NCI-H2107 treated with DMSO at 0.1 percent for 48 hours (cell line): Measurements from ENCODE around the gene ARHGAP8.

Source experiments
- DNase-seq: peaks from one replicate; lab custom pipeline; 2025; ENCODE audit not compliant: unreplicated experiment; lab: John Stamatoyannopoulos, UW

ARHGAP8 gene

GRCh38 chr22:44764974-44765373 is 12.6 kb downstream of the ARHGAP8 start:
- DNase-seq, result no peak

- no peak for DNase-seq
Observed at GRCh38 chr22:44765571-44766285, 13.4 kb downstream of the ARHGAP8 start.

GRCh38 chr22:44773082-44773481 is 20.7 kb downstream of the ARHGAP8 start:
- DNase-seq, result no peak

GRCh38 chr22:44775862-44776261 is 23.5 kb downstream of the ARHGAP8 start:
- DNase-seq, result no peak

- peak; percentile 65 for DNase-seq
Observed at GRCh38 chr22:44776605-44777363, 24.4 kb downstream of the ARHGAP8 start.

GRCh38 chr22:44777364-44777755 is 25.0 kb downstream of the ARHGAP8 start:
- no peak for DNase-seq

GRCh38 chr22:44780876-44781449 is 28.6 kb downstream of the ARHGAP8 start:
- no peak for DNase-seq

- DNase-seq, result no peak
Observed at GRCh38 chr22:44782363-44782963, 30.1 kb downstream of the ARHGAP8 start.

- DNase-seq, result no peak
Observed at GRCh38 chr22:44783091-44783490, 30.7 kb downstream of the ARHGAP8 start.

GRCh38 chr22:44783581-44783980 is 31.2 kb downstream of the ARHGAP8 start:
- no peak for DNase-seq

GRCh38 chr22:44786136-44786535 is 33.8 kb downstream of the ARHGAP8 start:
- no peak for DNase-seq

- no peak for DNase-seq
Observed at GRCh38 chr22:44786610-44787009, 34.2 kb downstream of the ARHGAP8 start.

- DNase-seq, result no peak
Observed at GRCh38 chr22:44787832-44788231, 35.5 kb downstream of the ARHGAP8 start.

GRCh38 chr22:44793106-44793505 is 40.7 kb downstream of the ARHGAP8 start:
- DNase-seq, result no peak

- DNase-seq, result no peak
Observed at GRCh38 chr22:44793506-44794172, 41.3 kb downstream of the ARHGAP8 start.

GRCh38 chr22:44795701-44796630 is 43.6 kb downstream of the ARHGAP8 start:
- DNase-seq, result no peak

- DNase-seq, result no peak
Observed at GRCh38 chr22:44797181-44797725, 44.9 kb downstream of the ARHGAP8 start.

GRCh38 chr22:44799077-44799945 is 46.9 kb downstream of the ARHGAP8 start:
- no peak for DNase-seq
